Tibial nerve (tissue), 3 donors: ENCODE measurements around the gene RNF212.

Experiments
- CTCF ChIP-seq, 5 experiments: fragments of 200-600 bp in 3 of 5; fragments of 450-650 bp in 2 of 5; sonication (generic) in 3 of 5; IDR thresholded peaks; one replicate each; pipeline ENCODE4 v1.5.1; 2016 to 2019; ENCODE audit warnings: antibody characterized with exemption in 5 of 5, mild to moderate bottlenecking in 3 of 5, moderate library complexity in 2 of 5
- POLR2A ChIP-seq, 2 donors: fragments of 450-650 bp; IDR thresholded peaks; one replicate each; pipeline ENCODE4 v1.6.1; 2017; ENCODE audit warnings: antibody characterized with exemption in 2 of 2, mild to moderate bottlenecking in 2 of 2, moderate library complexity in 2 of 2

GRCh38 chr4:1050486-1051213 is 62.7 kb downstream of the RNF212 start:
- peak in 3 of 5 experiments; percentile 17 to 40 (median 37) for TF ChIP-seq CTCF (IDR thresholded peaks at IDR 0.05)
- TF ChIP-seq POLR2A (IDR thresholded peaks at IDR 0.05): no peak
